Measurements from ENCODE around the gene HHIP.

Gene HHIP

GRCh38 chr4:144644368-144645101 lies 1.4 kb upstream of the HHIP start:
- no peaks in the 10 kb centered on the region for H3K4me1 ChIP-seq (ENCODE audit: control insufficient read depth in 2 of 2, insufficient read depth in 2 of 2, low read length in 2 of 2)
- H3K9ac ChIP-seq (ENCODE audit: low read depth in 1 of 2, low read length in 2 of 2): no peak overlapping the region
- no peak overlapping the region for H3K4me3 ChIP-seq (ENCODE audit: low read length in 2 of 2)
- H3K27me3 ChIP-seq (ENCODE audit: control insufficient read depth in 2 of 2, insufficient read depth in 2 of 2, low read length in 2 of 2): peaks cover 27 to 38% of the 10 kb centered on the region in 2 donors
- H3K9me3 ChIP-seq (ENCODE audit: control insufficient read depth in 2 of 2, low read length in 2 of 2): no peaks in the 10 kb centered on the region
- H3K27ac ChIP-seq (ENCODE audit: low read depth in 2 of 2, low read length in 2 of 2): no peak overlapping the region
- no peaks in the 10 kb centered on the region for H3K36me3 ChIP-seq (ENCODE audit: control insufficient read depth in 2 of 2, insufficient read depth in 2 of 2, low read length in 2 of 2)

- Histone ChIP-seq H3K36me3 (ENCODE audit: control insufficient read depth in 2 of 2, insufficient read depth in 2 of 2, low read length in 2 of 2) (no peaks in the 10 kb centered on the region), H3K27me3 (ENCODE audit: control insufficient read depth in 2 of 2, insufficient read depth in 2 of 2, low read length in 2 of 2) (peaks cover 27 to 44% of the 10 kb centered on the region in 2 donors), H3K27ac (ENCODE audit: low read depth in 2 of 2, low read length in 2 of 2) (peak overlapping the region in 1 of 2 donors; percentile 22), H3K4me1 (ENCODE audit: control insufficient read depth in 2 of 2, insufficient read depth in 2 of 2, low read length in 2 of 2) (no peaks in the 10 kb centered on the region), H3K4me3 (ENCODE audit: low read length in 2 of 2) (peak overlapping the region; percentile 17 to 39), H3K9me3 (ENCODE audit: control insufficient read depth in 2 of 2, low read length in 2 of 2) (no peaks in the 10 kb centered on the region), H3K9ac (ENCODE audit: low read depth in 1 of 2, low read length in 2 of 2) (no peak overlapping the region)
Observed at GRCh38 chr4:144645102-144645630, 790 bp upstream of the HHIP start.

GRCh38 chr4:144646523-144647094 lies 653 bp downstream of the HHIP start:
- Histone ChIP-seq H3K9me3 (ENCODE audit: control insufficient read depth in 2 of 2, low read length in 2 of 2) (no peaks in the 10 kb centered on the region), H3K4me1 (ENCODE audit: control insufficient read depth in 2 of 2, insufficient read depth in 2 of 2, low read length in 2 of 2) (no peaks in the 10 kb centered on the region), H3K27me3 (ENCODE audit: control insufficient read depth in 2 of 2, insufficient read depth in 2 of 2, low read length in 2 of 2) (peaks cover 27 to 44% of the 10 kb centered on the region in 2 donors), H3K36me3 (ENCODE audit: control insufficient read depth in 2 of 2, insufficient read depth in 2 of 2, low read length in 2 of 2) (no peaks in the 10 kb centered on the region), H3K9ac (ENCODE audit: low read depth in 1 of 2, low read length in 2 of 2) (no peak overlapping the region), H3K4me3 (ENCODE audit: low read length in 2 of 2) (peak overlapping the region; percentile 53 to 60), H3K27ac (ENCODE audit: low read depth in 2 of 2, low read length in 2 of 2) (peak overlapping the region in 1 of 2 donors; percentile 19)

GRCh38 chr4:144647095-144647561 lies 1.2 kb downstream of the HHIP start:
- Histone ChIP-seq H3K27me3 (ENCODE audit: control insufficient read depth in 2 of 2, insufficient read depth in 2 of 2, low read length in 2 of 2) (peaks cover 27 to 44% of the 10 kb centered on the region in 2 donors), H3K4me1 (ENCODE audit: control insufficient read depth in 2 of 2, insufficient read depth in 2 of 2, low read length in 2 of 2) (no peaks in the 10 kb centered on the region), H3K4me3 (ENCODE audit: low read length in 2 of 2) (peak overlapping the region in 1 of 2 donors; percentile 60), H3K36me3 (ENCODE audit: control insufficient read depth in 2 of 2, insufficient read depth in 2 of 2, low read length in 2 of 2) (no peaks in the 10 kb centered on the region), H3K9me3 (ENCODE audit: control insufficient read depth in 2 of 2, low read length in 2 of 2) (no peaks in the 10 kb centered on the region), H3K27ac (ENCODE audit: low read depth in 2 of 2, low read length in 2 of 2) (peak overlapping the region in 1 of 2 donors; percentile 7), H3K9ac (ENCODE audit: low read depth in 1 of 2, low read length in 2 of 2) (no peak overlapping the region)

GRCh38 chr4:144647590-144647989 lies 1.6 kb downstream of the HHIP start:
- no peaks in the 10 kb centered on the region for H3K9me3 ChIP-seq (ENCODE audit: control insufficient read depth in 2 of 2, low read length in 2 of 2)
- peak overlapping the region in 1 of 2 donors; percentile 60 for H3K4me3 ChIP-seq (ENCODE audit: low read length in 2 of 2)
- no peak overlapping the region for H3K9ac ChIP-seq (ENCODE audit: low read depth in 1 of 2, low read length in 2 of 2)
- no peaks in the 10 kb centered on the region for H3K4me1 ChIP-seq (ENCODE audit: control insufficient read depth in 2 of 2, insufficient read depth in 2 of 2, low read length in 2 of 2)
- H3K27ac ChIP-seq (ENCODE audit: low read depth in 2 of 2, low read length in 2 of 2): no peak overlapping the region
- H3K36me3 ChIP-seq (ENCODE audit: control insufficient read depth in 2 of 2, insufficient read depth in 2 of 2, low read length in 2 of 2): no peaks in the 10 kb centered on the region
- peaks cover 27 to 44% of the 10 kb centered on the region in 2 donors for H3K27me3 ChIP-seq (ENCODE audit: control insufficient read depth in 2 of 2, insufficient read depth in 2 of 2, low read length in 2 of 2)

GRCh38 chr4:144648042-144648441 lies 2.1 kb downstream of the HHIP start:
- no peak overlapping the region for H3K27ac ChIP-seq (ENCODE audit: low read depth in 2 of 2, low read length in 2 of 2)

GRCh38 chr4:144649646-144650045 lies 3.7 kb downstream of the HHIP start:
- Histone ChIP-seq H3K36me3 (ENCODE audit: control insufficient read depth in 2 of 2, insufficient read depth in 2 of 2, low read length in 2 of 2) (no peaks in the 10 kb centered on the region), H3K9ac (ENCODE audit: low read depth in 1 of 2, low read length in 2 of 2) (no peak overlapping the region), H3K27ac (ENCODE audit: low read depth in 2 of 2, low read length in 2 of 2) (no peak overlapping the region), H3K27me3 (ENCODE audit: control insufficient read depth in 2 of 2, insufficient read depth in 2 of 2, low read length in 2 of 2) (peaks cover 27 to 34% of the 10 kb centered on the region in 2 donors), H3K4me1 (ENCODE audit: control insufficient read depth in 2 of 2, insufficient read depth in 2 of 2, low read length in 2 of 2) (no peaks in the 10 kb centered on the region), H3K4me3 (ENCODE audit: low read length in 2 of 2) (no peak overlapping the region), H3K9me3 (ENCODE audit: control insufficient read depth in 2 of 2, low read length in 2 of 2) (no peaks in the 10 kb centered on the region)

More at GRCh38 chr4:144648042-144648441, 2.1 kb downstream of the HHIP start:
- no peak overlapping the region for H3K9ac ChIP-seq (ENCODE audit: low read depth in 1 of 2, low read length in 2 of 2)
- peaks cover 27 to 44% of the 10 kb centered on the region in 2 donors for H3K27me3 ChIP-seq (ENCODE audit: control insufficient read depth in 2 of 2, insufficient read depth in 2 of 2, low read length in 2 of 2)
- no peaks in the 10 kb centered on the region for H3K4me1 ChIP-seq (ENCODE audit: control insufficient read depth in 2 of 2, insufficient read depth in 2 of 2, low read length in 2 of 2)
- no peaks in the 10 kb centered on the region for H3K36me3 ChIP-seq (ENCODE audit: control insufficient read depth in 2 of 2, insufficient read depth in 2 of 2, low read length in 2 of 2)
- H3K4me3 ChIP-seq (ENCODE audit: low read length in 2 of 2): no peak overlapping the region
- no peaks in the 10 kb centered on the region for H3K9me3 ChIP-seq (ENCODE audit: control insufficient read depth in 2 of 2, low read length in 2 of 2)

- no peaks in the 10 kb centered on the region for H3K9me3 ChIP-seq (ENCODE audit: control insufficient read depth in 2 of 2, low read length in 2 of 2)
- H3K27me3 ChIP-seq (ENCODE audit: control insufficient read depth in 2 of 2, insufficient read depth in 2 of 2, low read length in 2 of 2): peaks cover 23 to 30% of the 10 kb centered on the region in 2 donors
- no peak overlapping the region for H3K4me3 ChIP-seq (ENCODE audit: low read length in 2 of 2)
- H3K9ac ChIP-seq (ENCODE audit: low read depth in 1 of 2, low read length in 2 of 2): no peak overlapping the region
- H3K27ac ChIP-seq (ENCODE audit: low read depth in 2 of 2, low read length in 2 of 2): no peak overlapping the region
- no peaks in the 10 kb centered on the region for H3K4me1 ChIP-seq (ENCODE audit: control insufficient read depth in 2 of 2, insufficient read depth in 2 of 2, low read length in 2 of 2)
- no peaks in the 10 kb centered on the region for H3K36me3 ChIP-seq (ENCODE audit: control insufficient read depth in 2 of 2, insufficient read depth in 2 of 2, low read length in 2 of 2)
Observed at GRCh38 chr4:144650311-144651005, 4.5 kb downstream of the HHIP start.

- Histone ChIP-seq H3K27me3 (ENCODE audit: control insufficient read depth in 2 of 2, insufficient read depth in 2 of 2, low read length in 2 of 2) (peaks cover 0 to 7% of the 10 kb centered on the region in 2 donors), H3K9me3 (ENCODE audit: control insufficient read depth in 2 of 2, low read length in 2 of 2) (no peaks in the 10 kb centered on the region), H3K4me1 (ENCODE audit: control insufficient read depth in 2 of 2, insufficient read depth in 2 of 2, low read length in 2 of 2) (no peaks in the 10 kb centered on the region), H3K9ac (ENCODE audit: low read depth in 1 of 2, low read length in 2 of 2) (no peak overlapping the region), H3K4me3 (ENCODE audit: low read length in 2 of 2) (no peak overlapping the region), H3K36me3 (ENCODE audit: control insufficient read depth in 2 of 2, insufficient read depth in 2 of 2, low read length in 2 of 2) (no peaks in the 10 kb centered on the region), H3K27ac (ENCODE audit: low read depth in 2 of 2, low read length in 2 of 2) (no peak overlapping the region)
Observed at GRCh38 chr4:144653781-144654545, 8.0 kb downstream of the HHIP start.
